ENCODE data around the gene ECHS1.

- TF ChIP-seq CTCF (conservative IDR thresholded peaks at IDR 0.05; ENCODE audit: low read length) (no peak), EZH2phosphoT487 (IDR thresholded peaks at IDR 0.05; ENCODE audit: borderline replicate concordance, low read depth, low read length) (no peak)
These were observed 6.1 kb upstream of the ECHS1 start, which contains the start of gene PAOX for GRCh38 chr10:133379152-133379800.
